Forelimb muscle (tissue), 1 donor: ENCODE data around the gene PTN. TPM values are rescaled to one million over a fixed set of nuclear protein-coding genes. Genes with fewer than 3 reads are reported as not detected.

Experiments used
- DNase-seq: peaks from one replicate; pipeline ENCODE4 v3.0.0-alpha.2; 2013; ENCODE audit warnings: low read depth
- polyA plus RNA-seq: library from polyadenylated mRNA; unstranded; fragments of 120-200 nt; gene quantifications from one replicate; pipeline ENCODE4 v1.2.1, GENCODE V29; 2013; ENCODE audit not compliant: insufficient read length

Gene PTN
- polyA plus RNA-seq, 1 donor: 44.9 TPM

- DNase-seq: no peak
Observed at GRCh38 chr7:137324796-137325696, 18.5 kb downstream of the PTN start.

- DNase-seq: no peak
Observed at GRCh38 chr7:137316648-137317353, 26.7 kb downstream of the PTN start.

- no peak for DNase-seq
Observed at GRCh38 chr7:137313201-137313600, 30.3 kb downstream of the PTN start.

GRCh38 chr7:137306748-137307147 is 36.8 kb downstream of the PTN start:
- no peak for DNase-seq

GRCh38 chr7:137305901-137306621 is 37.5 kb downstream of the PTN start:
- no peak for DNase-seq

- DNase-seq: no peak
Observed at GRCh38 chr7:137304624-137305235, 38.8 kb downstream of the PTN start.

GRCh38 chr7:137304165-137304564 is 39.4 kb downstream of the PTN start:
- no peak for DNase-seq

- DNase-seq: no peak
Observed at GRCh38 chr7:137302081-137302480, 41.5 kb downstream of the PTN start.

- no peak for DNase-seq
Observed at GRCh38 chr7:137298464-137298794, 45.1 kb downstream of the PTN start.

- no peak for DNase-seq
Observed at GRCh38 chr7:137297551-137298463, 45.7 kb downstream of the PTN start.

GRCh38 chr7:137296576-137296975 is 47.0 kb downstream of the PTN start:
- DNase-seq: no peak

- DNase-seq: no peak
Observed at GRCh38 chr7:137295739-137296324, 47.7 kb downstream of the PTN start.

GRCh38 chr7:137289101-137289500 is 54.4 kb downstream of the PTN start:
- DNase-seq: no peak

GRCh38 chr7:137287651-137288258 is 55.8 kb downstream of the PTN start:
- no peak for DNase-seq

- DNase-seq: no peak
Observed at GRCh38 chr7:137283153-137283552, 60.4 kb downstream of the PTN start.

GRCh38 chr7:137282043-137282442 is 61.5 kb downstream of the PTN start:
- no peak for DNase-seq

- DNase-seq: no peak
Observed at GRCh38 chr7:137276189-137276588, 67.3 kb downstream of the PTN start.

GRCh38 chr7:137272249-137272648 is 71.3 kb downstream of the PTN start:
- DNase-seq: no peak

GRCh38 chr7:137269240-137269639 is 74.3 kb downstream of the PTN start:
- DNase-seq: no peak
